Measurements from ENCODE around the gene THAP3. TPM values are rescaled to one million over a fixed set of nuclear protein-coding genes. Genes with fewer than 3 reads are reported as not detected.

Gene THAP3
- total and polyA plus RNA-seq, 2 of the 8 experiments (the other 6 are each of a cell fraction or from before 2014, with no cell fraction given), result 8.2 to 15.3 TPM

DNA sequence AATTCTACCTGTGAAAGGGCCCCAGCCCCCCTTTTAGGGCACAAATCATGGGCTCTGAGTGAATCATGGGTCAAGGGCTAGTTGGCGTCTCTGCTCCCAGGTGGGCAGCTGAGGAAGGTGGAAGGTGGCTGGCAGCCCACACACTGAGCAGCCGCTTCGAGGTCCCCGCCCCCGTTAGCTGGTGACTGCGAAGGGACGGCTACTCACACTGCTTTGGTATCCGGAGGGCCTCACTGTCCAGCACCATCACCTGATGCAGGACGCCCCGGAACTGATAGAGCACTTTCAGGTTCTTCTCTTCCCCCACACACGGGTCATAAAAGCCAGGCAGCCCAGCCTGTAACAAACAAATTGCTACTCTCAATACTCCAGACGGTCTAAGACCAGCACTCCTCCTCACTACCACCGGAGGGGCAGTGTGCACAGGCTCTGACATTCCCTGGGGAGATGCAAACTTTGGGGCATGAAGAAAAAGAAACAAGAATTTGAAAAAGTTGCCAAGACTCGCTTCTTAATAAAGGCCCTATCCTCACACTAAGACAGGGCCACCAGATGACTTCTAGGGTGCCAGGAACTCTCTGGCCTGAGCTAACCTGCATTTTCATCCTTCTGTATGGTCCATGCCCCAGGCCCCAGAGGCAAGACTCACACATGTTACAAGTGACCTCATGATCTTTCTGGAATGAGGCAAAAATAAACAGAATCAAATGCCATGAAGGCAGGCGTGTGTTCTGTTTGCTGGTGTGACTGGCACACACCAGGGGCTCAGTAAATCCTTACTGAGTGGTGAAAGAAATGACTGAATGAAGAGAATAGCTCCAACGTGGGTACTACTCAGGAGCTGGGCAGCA, 11.5 kb downstream of the THAP3 start:
- no peaks in the 10 kb centered on the region for H3K4me1 ChIP-seq (replicated peaks in 1 of 4; ENCODE audit: control insufficient read depth in 3 of 4, insufficient read depth in 4 of 4, low read length in 3 of 4)
- FAIRE-seq, result no peak
- TF ChIP-seq, protein P1, sequence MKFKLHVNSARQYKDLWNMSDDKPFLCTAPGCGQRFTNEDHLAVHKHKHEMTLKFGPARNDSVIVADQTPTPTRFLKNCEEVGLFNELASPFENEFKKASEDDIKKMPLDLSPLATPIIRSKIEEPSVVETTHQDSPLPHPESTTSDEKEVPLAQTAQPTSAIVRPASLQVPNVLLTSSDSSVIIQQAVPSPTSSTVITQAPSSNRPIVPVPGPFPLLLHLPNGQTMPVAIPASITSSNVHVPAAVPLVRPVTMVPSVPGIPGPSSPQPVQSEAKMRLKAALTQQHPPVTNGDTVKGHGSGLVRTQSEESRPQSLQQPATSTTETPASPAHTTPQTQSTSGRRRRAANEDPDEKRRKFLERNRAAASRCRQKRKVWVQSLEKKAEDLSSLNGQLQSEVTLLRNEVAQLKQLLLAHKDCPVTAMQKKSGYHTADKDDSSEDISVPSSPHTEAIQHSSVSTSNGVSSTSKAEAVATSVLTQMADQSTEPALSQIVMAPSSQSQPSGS (IDR thresholded peaks at IDR 0.05; ENCODE audit: low read length), result no peak
- TF ChIP-seq TAF1 (IDR thresholded peaks at IDR 0.05; ENCODE audit: low read depth, low read length) (no peak), BRCA1 (IDR thresholded peaks at IDR 0.05; ENCODE audit: low read depth, low read length) (no peak)
- TF ChIP-seq, protein P2, sequence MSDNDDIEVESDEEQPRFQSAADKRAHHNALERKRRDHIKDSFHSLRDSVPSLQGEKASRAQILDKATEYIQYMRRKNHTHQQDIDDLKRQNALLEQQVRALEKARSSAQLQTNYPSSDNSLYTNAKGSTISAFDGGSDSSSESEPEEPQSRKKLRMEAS (IDR thresholded peaks at IDR 0.05), result no peak

More for the DNA sequence above, 11.5 kb downstream of the THAP3 start:
- Histone ChIP-seq H3K18ac (ENCODE audit: extremely low read depth, low read length) (no peak overlapping the region), H3K56ac (replicated peaks; ENCODE audit: insufficient read length, low read depth, low read length) (no peak overlapping the region), H4K5ac (ENCODE audit: insufficient read length, low read depth, low read length) (no peak overlapping the region), H3K23me2 (ENCODE audit: low read depth, low read length) (no peaks in the 10 kb centered on the region), H2BK12ac (ENCODE audit: low read depth, low read length) (no peak overlapping the region), H3K4me3 (ENCODE audit: extremely low read depth in 1 of 4, insufficient read depth in 2 of 4, low read depth in 3 of 4, low read length in 4 of 4) (no peak overlapping the region), H4K8ac (ENCODE audit: extremely low read depth, insufficient read depth, low read length) (no peak overlapping the region), H2AK5ac (ENCODE audit: low read depth, low read length) (no peak overlapping the region), H2AFZ (ENCODE audit: low read length) (no peak overlapping the region), H3K9me3 (ENCODE audit: insufficient read depth in 2 of 2, low read depth in 1 of 2, low read length in 1 of 2) (no peaks in the 10 kb centered on the region), H3K79me1 (ENCODE audit: low read depth, low read length) (no peaks in the 10 kb centered on the region), H3K14ac (ENCODE audit: insufficient read length) (no peak overlapping the region), H4K20me1 (replicated peaks in 1 of 2; ENCODE audit: control insufficient read depth in 1 of 2, insufficient read depth in 2 of 2, low read length in 2 of 2) (peaks cover 4 to 9% of the 10 kb centered on the region in 2 experiments), H3K36me3 (ENCODE audit: control insufficient read depth in 2 of 4, insufficient read depth in 4 of 4, low read length in 3 of 4) (peaks cover 31 to 66% (median 52%) of the 10 kb centered on the region in 4 experiments), H3K9ac (replicated peaks in 1 of 4; ENCODE audit: extremely low read depth in 1 of 4, low read depth in 3 of 4, low read length in 3 of 4) (no peak overlapping the region), H2BK120ac (replicated peaks; ENCODE audit: low read depth, low read length) (no peak overlapping the region), H3K79me2 (ENCODE audit: control insufficient read depth in 1 of 2, insufficient read depth in 2 of 2, low read length in 2 of 2) (no peaks in the 10 kb centered on the region), H3K23ac (ENCODE audit: insufficient read length) (no peak overlapping the region), H2BK20ac (ENCODE audit: low read length) (no peak overlapping the region), H3K4ac (replicated peaks; ENCODE audit: insufficient read length, low read depth, low read length) (no peak overlapping the region), H3K4me2 (ENCODE audit: insufficient read depth in 1 of 2, low read depth in 2 of 2, low read length in 2 of 2) (no peak overlapping the region), H3K27ac (ENCODE audit: low read depth, low read length) (no peak overlapping the region), H3K27me3 (replicated peaks in 1 of 4; ENCODE audit: control insufficient read depth in 3 of 4, extremely low read depth in 1 of 4, insufficient read depth in 3 of 4, low read length in 3 of 4) (no peaks in the 10 kb centered on the region), H2BK5ac (ENCODE audit: low read depth, low read length) (no peak overlapping the region), H4K91ac (replicated peaks; ENCODE audit: insufficient read length, low read length) (no peak overlapping the region), H2BK15ac (ENCODE audit: low read length) (no peak overlapping the region)
- WGBS, 2 experiments (ENCODE audit: extremely low coverage in 1 of 2, insufficient coverage in 1 of 2, insufficient read length in 1 of 2, insufficient replicate concordance in 2 of 2, low coverage in 1 of 2, low lambda C conversion rate in 2 of 2, missing lambda C conversion rate in 1 of 2), result 92% methylated on average over 16 of the region's 16 CpGs; no CpG with 5 or more reads in 1 of the 2 experiments
- POLR2A ChIA-PET (ENCODE audit: partially characterized antibody), result interaction anchor here (0.5 to 0.8 kb wide), 2 partner anchors 18 to 34 kb away, joined by 4 read pairs; no protein-coding TSS in a partner anchor
- CTCF ChIA-PET (ENCODE audit: partially characterized antibody), result interaction anchor here (0.6 to 3.1 kb wide), 11 partner anchors 8 to 166 kb away, joined by 3 to 28 read pairs (median 4); partner anchors contain the start of gene NOL9
- DNase-seq (ENCODE audit: low read depth in 1 of 2, low spot score in 2 of 2), result no peak

Measured in H1 (cell line).